SK-N-SH treated with all-trans-retinoic acid at 6 μM for 48 hours (cell line): ENCODE results near the gene TGDS.

Experiments
- PATZ1 ChIP-seq: fragments of 250-450 bp; sonication (Bioruptor Pico); IDR thresholded peaks from 2 replicates; pipeline ENCODE4 v1.8.0; 2020; ENCODE audit warnings: mild to moderate bottlenecking, moderate library complexity, borderline replicate concordance
- POU6F1 ChIP-seq: fragments of 250-450 bp; sonication (Bioruptor Pico); IDR thresholded peaks from 2 replicates; pipeline ENCODE4 v1.8.0; 2021; ENCODE audit warnings: low read depth, mild to moderate bottlenecking, moderate library complexity, borderline replicate concordance
- PPARA ChIP-seq: fragments of 250-450 bp; sonication (Bioruptor Pico); IDR thresholded peaks from 2 replicates; pipeline ENCODE4 v1.5.0; 2020; ENCODE audit warnings: mild to moderate bottlenecking, borderline replicate concordance
- RARB ChIP-seq: fragments of 250-450 bp; sonication (Bioruptor Pico); IDR thresholded peaks from 2 replicates; pipeline ENCODE4 v1.8.0; 2021; ENCODE audit warnings: mild to moderate bottlenecking, moderate library complexity
- SNAI2 ChIP-seq: fragments of 250-450 bp; sonication (Bioruptor Pico); IDR thresholded peaks from 2 replicates; pipeline ENCODE4 v1.5.0; 2020; ENCODE audit warnings: mild to moderate bottlenecking, moderate library complexity
- ZC3H10 ChIP-seq: fragments of 250-450 bp; sonication (Bioruptor Pico); IDR thresholded peaks from 2 replicates; pipeline ENCODE4 v1.5.1; 2021; ENCODE audit warnings: mild to moderate bottlenecking, moderate library complexity
- ZFP30 ChIP-seq: fragments of 450-650 bp; formaldehyde crosslinking; IDR thresholded peaks from 2 replicates; pipeline ENCODE4 v1.5.0; 2022; ENCODE audit warnings: mild to moderate bottlenecking, moderate library complexity
- TF ChIP-seq, protein P1 (sequence below): fragments of 250-450 bp; sonication (Bioruptor Pico); IDR thresholded peaks from 2 replicates; pipeline ENCODE4 v1.5.1; 2020; ENCODE audit warnings: low read depth, mild to moderate bottlenecking, moderate library complexity

DNA sequence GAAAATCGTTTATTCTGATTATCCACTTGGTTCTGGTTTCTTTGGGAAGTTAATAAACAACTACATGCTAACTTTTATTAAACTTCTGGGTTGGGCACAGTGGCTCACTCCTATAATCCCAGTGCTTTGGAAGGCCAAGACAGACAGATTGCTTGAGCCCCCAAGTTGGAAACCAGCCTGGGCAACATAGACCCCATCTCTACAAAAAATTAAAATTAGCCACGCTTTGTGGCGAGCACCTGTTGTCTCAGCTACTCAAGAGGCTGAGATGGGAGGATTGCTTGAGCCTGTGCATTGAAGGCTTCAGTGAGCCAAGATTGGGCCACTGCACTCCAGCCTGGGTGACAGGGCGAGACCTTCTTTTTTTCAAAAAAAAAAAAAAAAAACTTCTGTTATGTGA lies 27.4 kb upstream of the TGDS start:
- TF ChIP-seq PATZ1 (CRISPR knock-in tag) (no peak), RARB (CRISPR knock-in tag) (no peak), ZFP30 (CRISPR knock-in tag) (no peak), ZC3H10 (CRISPR knock-in tag) (no peak), PPARA (CRISPR knock-in tag) (no peak), POU6F1 (CRISPR knock-in tag) (no peak), SNAI2 (no peak)
- TF ChIP-seq, protein P1, sequence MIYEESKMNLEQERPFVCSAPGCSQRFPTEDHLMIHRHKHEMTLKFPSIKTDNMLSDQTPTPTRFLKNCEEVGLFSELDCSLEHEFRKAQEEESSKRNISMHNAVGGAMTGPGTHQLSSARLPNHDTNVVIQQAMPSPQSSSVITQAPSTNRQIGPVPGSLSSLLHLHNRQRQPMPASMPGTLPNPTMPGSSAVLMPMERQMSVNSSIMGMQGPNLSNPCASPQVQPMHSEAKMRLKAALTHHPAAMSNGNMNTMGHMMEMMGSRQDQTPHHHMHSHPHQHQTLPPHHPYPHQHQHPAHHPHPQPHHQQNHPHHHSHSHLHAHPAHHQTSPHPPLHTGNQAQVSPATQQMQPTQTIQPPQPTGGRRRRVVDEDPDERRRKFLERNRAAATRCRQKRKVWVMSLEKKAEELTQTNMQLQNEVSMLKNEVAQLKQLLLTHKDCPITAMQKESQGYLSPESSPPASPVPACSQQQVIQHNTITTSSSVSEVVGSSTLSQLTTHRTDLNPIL (CRISPR knock-in tag): no peak
